A172 (cell line): Measurements from ENCODE around the gene ZGPAT. TPM values are rescaled to one million over a fixed set of nuclear protein-coding genes. Genes with fewer than 3 reads are reported as not detected.

ENCODE experiments used
- DNase-seq: peaks from one replicate; pipeline ENCODE4 v3.0.0-alpha.2; 2015; ENCODE audit warnings: low spot score
- total RNA-seq: library from RNA; depleted of rRNA; stranded (reverse); fragments of >200 nt; shearing (Covaris generic); gene quantifications from 2 replicates; pipeline ENCODE4 v1.2.3, GENCODE V29; 2014

Gene ZGPAT
- total RNA-seq, 1 experiment from 2014 or later, result 29.8 TPM

- no peak for DNase-seq
Observed at GRCh38 chr20:63733579-63734081, 25.8 kb downstream of the ZGPAT start.

GRCh38 chr20:63734111-63734945 lies 26.5 kb downstream of the ZGPAT start:
- no peak for DNase-seq

DNA sequence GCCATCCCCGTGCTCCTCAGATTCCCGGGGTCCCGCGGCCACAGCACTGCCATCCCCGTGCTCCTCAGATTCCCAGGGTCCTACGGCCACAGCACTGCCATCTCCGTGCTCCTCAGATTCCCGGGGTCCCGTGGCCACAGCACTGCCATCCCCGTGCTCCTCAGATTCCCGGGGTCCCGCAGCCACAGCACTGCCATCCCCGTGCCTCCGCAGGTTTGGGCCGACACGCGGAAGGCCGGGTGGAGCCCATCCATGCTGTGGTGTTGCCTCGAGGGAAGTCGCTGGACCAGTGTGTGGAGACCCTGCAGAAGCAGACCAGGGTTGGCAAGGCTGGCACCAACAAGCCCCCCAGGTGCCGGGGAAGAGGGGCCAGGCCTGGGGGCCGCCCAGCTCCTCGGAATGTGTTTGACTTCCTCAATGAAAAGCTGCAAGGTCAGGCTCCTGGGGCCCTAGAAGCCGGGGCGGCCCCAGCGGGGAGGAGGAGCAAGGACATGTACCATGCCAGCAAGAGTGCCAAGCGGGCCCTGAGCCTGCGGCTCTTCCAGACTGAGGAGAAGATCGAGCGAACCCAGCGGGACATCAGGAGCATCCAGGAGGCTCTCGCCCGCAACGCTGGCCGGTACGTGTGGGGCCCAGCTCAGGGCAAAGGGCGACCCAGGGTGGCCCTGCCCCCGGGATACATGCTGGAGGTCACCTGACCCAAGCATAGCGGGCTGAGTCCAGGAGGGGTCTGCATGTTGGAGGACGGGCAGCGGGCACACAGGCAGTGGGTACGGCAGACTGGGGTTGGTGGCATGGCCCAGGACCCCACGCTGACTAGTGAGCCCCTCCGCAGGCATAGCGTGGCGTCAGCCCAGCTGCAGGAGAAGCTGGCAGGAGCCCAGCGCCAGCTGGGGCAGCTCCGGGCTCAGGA lies 27.4 kb downstream of the ZGPAT start:
- DNase-seq, result no peak

GRCh38 chr20:63735859-63736718 lies 28.2 kb downstream of the ZGPAT start, which contains the start of gene LIME1:
Gene LIME1 (plus strand): TSS chr20:63736664. CDS start chr20:63737550, 886 bp downstream.
- DNase-seq, result peak; percentile 59

- DNase-seq, result no peak
Observed at GRCh38 chr20:63736893-63737694, 29.3 kb downstream of the ZGPAT start.

GRCh38 chr20:63737695-63737944 lies 29.8 kb downstream of the ZGPAT start:
- no peak for DNase-seq

DNA sequence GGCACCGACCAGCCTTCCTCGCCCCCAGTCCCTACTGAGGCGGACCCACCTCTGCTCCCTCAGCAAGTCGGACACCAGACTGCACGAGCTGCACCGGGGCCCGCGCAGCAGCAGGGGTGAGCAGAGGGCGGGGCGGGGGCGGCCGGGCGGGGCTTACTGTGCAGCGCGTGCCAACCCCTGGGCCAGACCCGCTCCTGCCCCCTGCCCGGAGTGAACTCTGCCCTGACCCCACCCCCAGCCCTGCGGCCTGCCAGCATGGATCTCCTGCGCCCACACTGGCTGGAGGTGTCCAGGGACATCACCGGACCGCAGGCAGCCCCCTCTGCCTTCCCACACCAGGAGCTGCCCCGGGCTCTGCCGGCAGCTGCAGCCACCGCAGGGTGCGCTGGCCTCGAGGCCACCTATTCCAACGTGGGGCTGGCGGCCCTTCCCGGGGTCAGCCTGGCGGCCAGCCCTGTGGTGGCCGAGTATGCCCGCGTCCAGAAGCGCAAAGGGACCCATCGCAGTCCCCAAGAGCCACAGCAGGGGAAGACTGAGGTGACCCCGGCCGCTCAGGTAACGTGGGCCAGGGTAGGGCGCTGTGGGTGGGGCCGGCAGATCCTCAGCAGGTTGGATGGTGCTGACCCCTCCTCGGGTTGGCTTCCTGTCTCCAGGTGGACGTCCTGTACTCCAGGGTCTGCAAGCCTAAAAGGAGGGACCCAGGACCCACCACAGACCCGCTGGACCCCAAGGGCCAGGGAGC lies 30.3 kb downstream of the ZGPAT start:
- no peak for DNase-seq

DNA sequence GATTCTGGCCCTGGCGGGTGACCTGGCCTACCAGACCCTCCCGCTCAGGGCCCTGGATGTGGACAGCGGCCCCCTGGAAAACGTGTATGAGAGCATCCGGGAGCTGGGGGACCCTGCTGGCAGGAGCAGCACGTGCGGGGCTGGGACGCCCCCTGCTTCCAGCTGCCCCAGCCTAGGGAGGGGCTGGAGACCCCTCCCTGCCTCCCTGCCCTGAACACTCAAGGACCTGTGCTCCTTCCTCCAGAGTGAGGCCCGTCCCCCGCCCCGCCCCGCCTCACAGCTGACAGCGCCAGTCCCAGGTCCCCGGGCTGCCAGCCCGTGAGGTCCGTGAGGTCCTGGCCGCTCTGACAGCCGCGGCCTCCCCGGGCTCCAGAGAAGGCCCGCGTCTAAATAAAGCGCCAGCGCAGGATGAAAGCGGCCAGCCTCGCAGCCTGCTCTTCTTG lies 30.9 kb downstream of the ZGPAT start:
- DNase-seq, result no peak

- DNase-seq, result peak; percentile 28
Observed at GRCh38 chr20:63739130-63740069, 31.6 kb downstream of the ZGPAT start, which contains the start of gene SLC2A4RG. Gene SLC2A4RG (plus strand): TSS chr20:63739776. CDS start chr20:63739913, 137 bp downstream.

GRCh38 chr20:63740070-63740626 lies 32.3 kb downstream of the ZGPAT start:
- peak; percentile 20 for DNase-seq

DNA sequence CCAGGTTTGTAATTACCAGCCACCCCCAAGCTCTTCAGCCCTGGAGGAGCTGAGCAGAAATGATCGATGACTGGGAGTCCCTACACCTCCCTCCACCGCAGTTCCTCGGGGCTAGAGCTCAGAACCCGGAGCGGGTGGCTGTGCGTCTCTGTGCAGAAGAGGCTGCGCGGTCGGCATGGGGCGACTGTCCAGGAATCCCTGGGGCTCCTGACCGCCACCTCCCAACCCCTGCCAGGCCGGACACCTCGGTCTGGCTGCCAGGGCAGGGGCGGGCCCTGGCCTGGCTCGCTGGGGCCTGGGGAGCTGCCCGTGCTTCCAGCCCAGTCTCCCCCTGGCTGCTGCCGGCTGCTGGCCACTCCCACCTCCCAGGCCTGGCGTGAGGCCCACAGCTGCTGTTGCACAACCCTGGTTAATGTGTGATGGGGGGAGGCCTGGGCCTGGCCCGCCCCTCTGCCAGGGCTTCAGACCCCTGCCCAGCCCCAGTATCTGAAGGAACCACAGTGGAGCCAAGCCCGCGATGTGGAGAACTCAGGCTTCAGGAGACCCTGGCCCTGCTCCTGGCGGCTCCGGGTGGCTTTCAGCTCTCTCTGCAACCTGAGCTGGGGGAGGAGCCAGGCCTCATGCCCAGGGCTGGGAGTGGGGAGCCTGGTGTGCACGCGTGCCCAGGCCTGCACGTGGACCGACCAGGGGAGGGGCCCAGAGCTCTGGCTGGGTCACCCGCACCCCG lies 33.0 kb downstream of the ZGPAT start:
- peak; percentile 77 for DNase-seq

DNA sequence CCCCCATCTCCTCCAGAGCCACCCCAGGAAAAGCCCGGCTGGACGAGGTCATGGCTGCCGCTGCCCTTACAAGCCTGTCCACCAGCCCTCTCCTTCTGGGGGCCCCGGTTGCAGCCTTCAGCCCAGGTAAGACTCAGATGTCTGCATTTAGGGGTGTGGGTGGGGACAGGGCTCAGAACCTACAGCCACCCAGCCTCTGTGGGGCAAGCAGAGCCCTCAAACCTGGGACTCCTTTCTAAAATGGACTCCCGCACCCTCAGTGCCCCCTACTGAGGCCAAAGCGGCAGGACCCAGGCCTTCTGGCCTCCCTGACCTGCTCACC lies 33.5 kb downstream of the ZGPAT start:
- DNase-seq, result no peak

- no peak for DNase-seq
Observed at GRCh38 chr20:63741676-63742380, 34.0 kb downstream of the ZGPAT start.

DNA sequence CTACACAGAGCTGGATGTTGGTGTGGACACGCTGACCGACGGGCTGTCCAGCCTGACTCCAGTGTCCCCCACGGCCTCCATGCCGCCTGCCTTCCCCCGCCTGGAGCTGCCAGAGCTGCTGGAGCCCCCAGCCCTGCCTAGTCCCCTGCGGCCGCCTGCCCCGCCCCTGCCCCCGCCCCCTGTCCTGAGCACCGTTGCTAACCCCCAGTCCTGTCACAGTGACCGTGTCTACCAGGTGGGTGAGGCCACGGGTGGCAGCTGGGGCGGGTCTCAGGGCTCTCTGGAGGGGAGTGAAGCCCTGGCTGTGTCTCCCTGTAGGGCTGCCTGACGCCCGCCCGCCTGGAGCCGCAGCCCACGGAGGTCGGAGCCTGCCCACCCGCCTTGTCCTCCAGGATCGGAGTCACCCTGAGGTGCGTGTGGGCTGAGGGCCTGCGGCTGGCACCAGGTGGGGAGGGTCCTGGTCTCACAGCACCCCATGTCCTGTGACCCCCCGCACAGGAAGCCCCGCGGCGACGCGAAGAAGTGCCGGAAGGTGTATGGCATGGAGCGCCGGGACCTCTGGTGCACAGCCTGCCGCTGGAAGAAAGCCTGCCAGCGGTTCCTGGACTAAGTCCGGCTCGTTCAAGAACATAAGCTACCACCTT lies 34.7 kb downstream of the ZGPAT start:
- DNase-seq, result no peak

- no peak for DNase-seq
Observed at GRCh38 chr20:63743210-63743970, 35.6 kb downstream of the ZGPAT start.

DNA sequence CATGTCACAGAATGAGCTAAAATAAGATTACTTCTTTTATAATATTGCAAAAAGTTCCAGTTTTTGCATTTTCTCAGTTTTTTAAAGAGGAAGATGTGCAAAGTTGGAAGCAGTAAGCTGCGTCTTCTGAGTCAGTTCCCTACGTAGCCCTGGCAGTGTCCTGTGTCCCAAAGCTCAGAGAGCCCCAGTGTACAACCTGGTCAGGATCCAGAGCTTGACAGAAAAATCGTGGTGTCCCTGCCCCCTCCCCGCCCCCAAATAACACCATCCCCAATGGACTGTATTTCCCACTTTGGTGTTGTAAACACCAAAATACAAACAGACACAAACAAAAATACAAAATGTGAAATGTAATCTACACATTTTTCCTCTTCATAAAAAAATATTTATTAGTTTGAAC lies 36.3 kb downstream of the ZGPAT start:
- DNase-seq, result no peak
